HuH-7.5 (cell line): Measurements from ENCODE around the gene KDELR3.

Experiments
- DNase-seq: peaks from one replicate; pipeline ENCODE4 v3.0.0; 2011; ENCODE audit warnings: low spot score

KDELR3 gene

GRCh38 chr22:38467904-38468442 lies at the start of gene KDELR3:
Gene KDELR3 (plus strand): TSS chr22:38468096. CDS start chr22:38468234, 138 bp downstream.
- DNase-seq = peak; percentile 68

- DNase-seq = no peak
Observed at GRCh38 chr22:38418589-38418988, 49.3 kb upstream of the KDELR3 start.

DNA sequence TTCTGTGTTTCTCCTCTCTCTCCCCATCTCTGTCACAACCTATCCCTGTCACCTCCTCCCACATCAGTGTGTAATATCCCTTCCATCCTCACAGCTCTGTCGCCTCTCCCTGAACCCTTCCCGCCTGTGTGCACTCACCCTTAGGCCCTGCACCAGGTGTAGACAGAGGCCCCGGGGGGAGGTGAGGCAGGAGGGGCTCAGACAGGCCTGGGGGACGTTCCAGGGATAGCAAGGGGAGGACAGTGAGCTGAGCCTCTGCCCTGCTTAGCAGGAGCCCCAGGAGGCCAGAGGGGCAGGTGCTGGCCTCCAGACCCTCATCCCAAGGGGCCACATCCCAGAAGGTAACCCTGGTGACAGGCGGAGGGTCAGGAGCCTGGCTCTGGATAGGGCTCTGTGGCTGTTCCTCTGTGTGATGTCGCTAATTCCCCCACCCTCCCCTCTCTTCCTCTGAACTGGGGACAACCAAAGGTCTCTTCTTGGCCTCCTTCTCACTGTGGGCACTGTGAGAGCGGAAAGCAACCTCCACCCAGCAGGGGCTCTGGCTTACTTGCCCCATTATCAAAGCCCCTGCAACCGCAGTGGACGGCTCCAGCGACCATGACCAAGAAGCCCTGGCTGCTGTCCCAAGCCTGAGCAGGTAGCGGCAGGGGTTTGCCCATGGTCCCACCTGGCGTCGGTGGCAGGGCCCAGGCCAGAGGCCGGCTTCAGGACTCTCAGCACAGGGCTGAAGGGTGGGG lies 48.6 kb upstream of the KDELR3 start:
- DNase-seq = no peak

DNA sequence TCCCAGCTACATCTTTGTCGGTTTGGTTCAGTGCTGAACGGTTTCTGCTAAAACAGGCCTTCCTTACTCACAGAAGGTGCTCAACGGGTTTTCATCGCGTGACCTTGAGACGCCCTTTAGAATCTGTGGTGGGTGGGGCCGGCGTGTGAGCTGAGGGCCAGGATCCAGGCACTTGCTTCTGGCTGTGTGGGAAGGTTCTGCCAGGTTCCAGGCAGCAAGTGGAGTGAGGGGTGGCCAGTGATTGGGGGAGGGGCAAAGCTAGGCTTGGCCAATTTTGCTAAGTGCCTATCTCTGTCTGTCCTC lies 48.1 kb upstream of the KDELR3 start:
- no peak for DNase-seq

- no peak for DNase-seq
Observed at GRCh38 chr22:38420734-38421133, 47.2 kb upstream of the KDELR3 start.

- no peak for DNase-seq
Observed at GRCh38 chr22:38422611-38423511, 45.0 kb upstream of the KDELR3 start.

DNA sequence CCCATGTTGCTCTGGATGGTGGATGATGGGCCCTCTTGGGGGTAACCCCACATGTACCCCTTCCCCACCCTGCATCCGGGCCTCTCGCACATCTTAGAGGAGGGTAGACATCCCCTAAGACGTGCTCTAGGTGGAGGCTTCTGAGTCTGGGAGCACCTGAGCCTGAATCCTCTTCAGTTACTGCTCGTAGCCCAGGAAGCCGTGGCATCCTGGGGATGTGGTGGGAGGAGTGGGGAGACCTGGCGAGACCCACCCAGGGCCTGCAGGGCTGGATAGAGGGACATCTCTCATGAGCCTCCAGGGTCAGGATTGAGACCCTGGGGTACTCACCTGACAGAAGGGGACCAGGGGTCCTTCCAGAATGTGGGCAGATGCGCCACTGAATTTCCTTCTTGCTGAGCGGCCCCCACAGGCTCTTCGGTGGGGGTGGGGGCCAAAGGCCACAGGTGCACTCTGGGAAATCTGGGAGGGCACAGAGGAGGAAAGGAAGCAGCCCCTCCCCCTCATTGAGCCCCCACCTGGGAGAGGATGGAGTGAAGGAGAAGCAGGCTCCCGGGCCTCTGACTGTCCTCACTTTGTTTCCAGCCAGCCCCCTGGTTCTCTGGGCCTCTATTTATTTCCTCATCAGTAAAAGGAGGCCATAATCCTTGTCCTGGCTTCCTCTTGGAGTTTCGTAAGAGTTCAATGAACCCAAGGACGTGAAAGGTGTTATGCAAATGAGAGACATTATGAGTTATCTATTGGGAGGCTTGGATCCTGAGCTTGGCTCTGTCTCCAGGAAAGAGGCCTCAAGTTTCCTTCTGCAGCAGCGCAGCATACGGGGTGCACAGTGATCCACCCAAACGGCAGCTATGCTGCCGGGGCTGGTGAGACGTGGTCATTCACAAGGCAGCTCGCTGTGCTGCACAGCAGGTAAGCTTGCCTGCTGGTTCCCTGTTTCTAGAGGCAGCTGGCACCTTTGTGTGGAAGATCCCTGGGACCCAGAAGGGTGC lies 44.1 kb upstream of the KDELR3 start:
- DNase-seq = peak; percentile 60

GRCh38 chr22:38424525-38425080 lies 43.3 kb upstream of the KDELR3 start:
- DNase-seq = no peak

DNA sequence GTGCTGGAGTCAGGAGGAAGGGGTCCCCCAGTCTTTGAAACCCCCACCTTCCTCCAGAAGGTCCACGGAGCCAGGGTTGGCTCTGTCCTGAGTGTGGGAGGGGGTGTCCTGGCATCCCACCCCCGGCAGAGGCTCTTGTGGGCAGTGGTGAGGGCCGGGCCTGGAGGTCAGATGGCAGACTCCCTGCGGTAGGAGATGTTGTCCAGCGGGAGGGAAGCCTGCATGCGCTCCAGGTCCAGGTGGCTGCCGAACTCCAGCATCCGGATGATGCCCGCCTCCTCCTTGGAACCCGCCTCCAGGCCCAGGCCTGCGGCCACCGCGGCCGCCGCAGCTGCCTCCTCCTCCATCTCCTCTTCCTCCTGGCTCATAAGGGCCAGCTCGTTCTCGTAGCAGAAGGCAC lies 41.3 kb upstream of the KDELR3 start:
- no peak for DNase-seq

DNA sequence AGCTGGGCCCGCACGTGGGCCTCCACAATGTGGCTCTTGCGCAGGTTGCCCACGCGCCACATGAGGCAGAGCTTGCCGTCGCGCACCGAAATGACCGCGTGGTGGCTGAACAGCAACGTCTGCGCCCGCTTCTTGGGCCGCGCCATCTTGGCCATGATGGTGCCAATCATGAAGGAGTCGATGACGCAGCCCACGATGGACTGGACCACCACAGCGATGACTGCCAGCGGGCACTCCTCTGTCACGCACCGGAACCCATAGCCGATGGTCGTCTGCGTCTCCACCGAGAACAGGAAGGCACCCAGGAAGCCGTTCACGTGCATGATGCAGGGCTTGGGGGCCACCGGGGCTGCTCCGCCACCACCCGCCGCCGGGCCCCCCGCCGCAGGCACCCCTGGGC lies 40.4 kb upstream of the KDELR3 start:
- no peak for DNase-seq

- no peak for DNase-seq
Observed at GRCh38 chr22:38427940-38428339, 40.0 kb upstream of the KDELR3 start.

DNA sequence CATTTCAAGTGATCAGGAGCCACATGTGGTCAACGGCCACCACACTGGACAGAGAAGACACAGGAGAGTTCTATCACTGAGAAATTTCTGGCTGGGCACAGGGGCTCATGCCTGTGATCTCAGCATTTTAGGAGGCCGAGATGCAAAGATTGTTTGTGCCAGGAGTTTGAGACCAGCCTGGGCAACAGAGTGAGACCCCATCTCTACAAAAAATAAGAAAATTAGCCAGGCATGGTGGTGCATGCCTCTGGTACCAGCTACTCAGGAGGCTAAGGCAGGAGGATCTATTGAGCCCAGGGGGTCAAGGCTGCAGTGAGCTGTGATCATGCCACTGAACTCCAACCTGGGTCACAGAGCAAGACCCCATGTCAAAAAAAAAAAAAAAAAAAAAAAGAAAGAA lies 39.2 kb upstream of the KDELR3 start:
- no peak for DNase-seq

DNA sequence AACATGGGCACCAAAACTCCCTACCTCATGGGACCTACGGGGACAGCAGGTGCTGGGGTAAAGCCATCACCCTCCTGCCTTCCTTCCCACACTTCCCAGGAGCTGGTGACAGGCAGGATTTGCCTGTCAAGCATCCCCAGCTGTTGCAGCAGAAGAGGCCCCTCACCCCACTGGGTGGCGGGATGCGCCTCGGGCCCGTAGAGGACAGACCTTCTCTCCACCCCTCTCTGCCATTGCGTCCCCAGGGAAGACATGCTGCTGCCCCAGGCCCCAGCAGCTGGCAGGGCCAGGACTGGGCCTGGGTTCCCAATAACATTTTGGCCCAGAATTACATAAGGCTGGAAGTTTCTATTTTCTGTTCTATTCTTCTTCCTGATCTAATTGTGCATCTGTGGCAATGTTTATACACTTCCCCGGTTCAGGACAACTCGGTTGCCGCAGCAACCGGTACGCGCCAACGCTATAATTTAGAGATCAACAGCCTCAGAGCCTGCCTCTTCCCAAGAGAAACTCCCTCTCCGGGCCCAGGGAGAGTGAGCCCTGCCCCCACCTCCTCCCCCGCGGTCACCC lies 38.3 kb upstream of the KDELR3 start:
- no peak for DNase-seq

GRCh38 chr22:38431266-38432010 lies 36.5 kb upstream of the KDELR3 start:
- no peak for DNase-seq

DNA sequence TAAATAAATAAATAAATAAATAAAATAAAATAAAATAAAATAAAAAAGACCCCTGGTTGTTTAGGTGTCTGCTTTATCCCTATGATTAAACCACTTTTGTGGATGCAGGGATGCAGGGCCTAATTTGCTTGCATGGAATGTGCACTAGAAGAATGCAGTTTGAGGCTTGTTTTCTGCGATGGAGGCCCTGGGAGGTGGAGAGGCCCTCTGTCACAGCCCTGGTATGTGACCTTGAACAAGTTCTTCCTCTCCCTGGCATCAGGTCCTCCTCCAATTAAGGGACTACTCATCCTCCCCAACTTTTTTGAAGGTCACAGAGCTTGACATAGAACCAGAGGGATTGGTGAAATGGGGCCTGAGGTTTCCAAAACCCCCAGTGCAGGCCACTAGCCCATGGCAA lies 35.6 kb upstream of the KDELR3 start:
- DNase-seq = no peak

GRCh38 chr22:38433871-38434270 lies 34.0 kb upstream of the KDELR3 start:
- DNase-seq = no peak

DNA sequence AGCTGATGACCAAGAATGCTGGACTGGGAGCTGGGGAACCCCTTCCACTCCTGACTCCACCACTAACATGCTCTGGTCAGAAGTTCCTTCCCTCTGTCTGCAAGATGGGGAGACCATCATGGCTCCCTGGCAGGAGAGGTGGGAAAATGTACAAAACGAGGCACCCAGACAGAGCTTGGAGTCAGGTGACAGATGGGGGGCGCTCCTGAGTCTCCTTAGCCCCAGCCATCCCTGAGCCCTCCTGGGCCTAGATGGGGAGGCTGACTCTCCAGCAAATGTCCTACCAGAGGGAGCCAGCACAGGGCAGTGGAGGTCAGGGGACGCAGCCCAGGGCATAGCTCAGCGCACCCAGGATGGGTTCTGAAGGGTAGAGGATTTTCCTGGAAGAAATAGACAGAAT lies 32.9 kb upstream of the KDELR3 start:
- no peak for DNase-seq

DNA sequence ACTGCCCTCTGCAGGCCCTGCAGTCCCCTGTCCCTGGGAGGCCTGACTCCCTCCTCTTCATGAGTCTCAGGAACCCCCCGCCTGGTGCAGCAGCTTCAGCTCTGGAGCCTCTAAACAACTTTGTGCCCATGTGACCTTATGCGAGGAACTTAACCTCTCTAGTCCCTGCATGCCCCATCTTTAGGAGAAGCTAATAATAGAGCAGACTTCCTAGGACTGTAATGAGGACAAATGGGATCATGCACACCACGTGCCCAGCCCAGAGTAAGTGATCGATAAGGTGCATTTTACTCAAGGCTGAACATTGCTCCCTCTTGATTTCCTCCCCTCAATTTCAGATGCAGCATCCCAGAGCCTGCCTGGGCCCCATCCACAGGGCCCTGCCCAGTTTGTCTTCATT lies 31.9 kb upstream of the KDELR3 start:
- no peak for DNase-seq

DNA sequence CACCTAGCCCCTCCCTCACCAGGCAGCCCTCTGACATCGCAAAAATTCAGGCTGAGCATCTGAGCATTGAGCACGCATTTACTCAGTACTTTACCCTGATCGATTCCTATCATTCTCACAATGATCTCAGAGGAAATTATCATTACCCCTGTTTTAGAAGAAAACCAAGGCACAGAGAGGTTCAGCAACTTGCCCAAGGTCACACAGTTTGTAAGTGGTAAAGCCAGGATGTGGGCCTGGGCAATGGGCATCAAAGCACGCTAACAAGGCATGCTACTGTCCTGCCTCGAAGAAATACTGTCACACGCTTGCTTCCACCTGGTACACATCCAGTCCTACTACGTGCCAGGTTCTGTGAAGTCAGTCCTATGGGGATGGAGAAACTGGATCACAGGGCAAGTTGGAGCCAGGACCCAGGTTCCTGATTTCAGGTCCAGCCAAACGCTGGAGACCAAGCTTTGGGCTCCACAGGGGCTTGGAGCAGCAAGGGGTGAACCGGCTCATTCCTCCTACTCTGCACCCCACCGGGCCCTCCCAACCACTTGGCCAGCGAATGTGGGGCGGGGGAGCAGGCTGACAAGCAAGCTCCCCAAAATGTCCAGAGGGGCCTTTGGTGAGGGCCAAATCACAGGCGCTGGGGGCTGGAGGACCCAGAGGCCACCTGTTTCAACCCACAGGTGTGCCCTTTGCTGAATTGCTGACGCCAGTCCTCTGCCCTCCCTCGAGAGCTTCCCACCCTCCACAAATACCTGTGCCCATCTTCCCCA lies 31.1 kb upstream of the KDELR3 start:
- no peak for DNase-seq

GRCh38 chr22:38437416-38437815 lies 30.5 kb upstream of the KDELR3 start:
- no peak for DNase-seq
